ENCODE measurements around the gene OBSCN.

DNA sequence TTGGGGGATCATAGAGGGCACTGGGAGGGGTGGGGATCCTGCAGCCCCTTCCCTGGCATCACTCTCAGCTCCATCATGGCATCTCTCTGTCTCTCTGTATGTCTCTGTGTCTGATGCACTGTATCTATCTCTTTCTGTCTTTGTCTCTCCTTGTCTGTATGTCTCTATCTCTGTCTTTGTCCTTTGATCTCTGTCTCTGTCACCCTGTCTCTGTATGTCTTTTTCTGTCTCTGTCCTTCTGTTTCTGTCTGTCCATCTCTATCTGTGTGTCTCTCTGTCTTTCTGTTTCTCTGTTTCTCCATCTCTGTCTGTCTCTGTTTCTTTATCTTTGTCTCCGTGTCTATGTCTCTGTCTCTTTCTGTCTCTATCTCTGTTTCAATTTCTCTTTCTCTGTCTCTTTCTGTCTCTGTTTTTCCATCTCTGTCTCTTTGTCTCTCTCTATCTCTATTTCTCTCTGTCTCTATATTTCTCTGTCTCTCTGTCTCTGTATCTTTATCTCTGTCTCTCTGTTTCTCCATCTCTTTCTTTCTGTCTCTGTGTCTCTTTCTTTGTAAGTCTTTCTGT is 142.4 kb downstream of the OBSCN start:
- TF ChIP-seq POLR2AphosphoS5 (IDR thresholded peaks at IDR 0.05; ENCODE audit: low read depth, low read length), result no peak
- TF ChIP-seq TAF1 (IDR thresholded peaks at IDR 0.05; ENCODE audit: borderline replicate concordance, insufficient read depth, low read length), result no peak
- no peak for TF ChIP-seq SIN3A (IDR thresholded peaks at IDR 0.05; ENCODE audit: borderline replicate concordance, insufficient read depth, low read length)
- TF ChIP-seq, protein P1, sequence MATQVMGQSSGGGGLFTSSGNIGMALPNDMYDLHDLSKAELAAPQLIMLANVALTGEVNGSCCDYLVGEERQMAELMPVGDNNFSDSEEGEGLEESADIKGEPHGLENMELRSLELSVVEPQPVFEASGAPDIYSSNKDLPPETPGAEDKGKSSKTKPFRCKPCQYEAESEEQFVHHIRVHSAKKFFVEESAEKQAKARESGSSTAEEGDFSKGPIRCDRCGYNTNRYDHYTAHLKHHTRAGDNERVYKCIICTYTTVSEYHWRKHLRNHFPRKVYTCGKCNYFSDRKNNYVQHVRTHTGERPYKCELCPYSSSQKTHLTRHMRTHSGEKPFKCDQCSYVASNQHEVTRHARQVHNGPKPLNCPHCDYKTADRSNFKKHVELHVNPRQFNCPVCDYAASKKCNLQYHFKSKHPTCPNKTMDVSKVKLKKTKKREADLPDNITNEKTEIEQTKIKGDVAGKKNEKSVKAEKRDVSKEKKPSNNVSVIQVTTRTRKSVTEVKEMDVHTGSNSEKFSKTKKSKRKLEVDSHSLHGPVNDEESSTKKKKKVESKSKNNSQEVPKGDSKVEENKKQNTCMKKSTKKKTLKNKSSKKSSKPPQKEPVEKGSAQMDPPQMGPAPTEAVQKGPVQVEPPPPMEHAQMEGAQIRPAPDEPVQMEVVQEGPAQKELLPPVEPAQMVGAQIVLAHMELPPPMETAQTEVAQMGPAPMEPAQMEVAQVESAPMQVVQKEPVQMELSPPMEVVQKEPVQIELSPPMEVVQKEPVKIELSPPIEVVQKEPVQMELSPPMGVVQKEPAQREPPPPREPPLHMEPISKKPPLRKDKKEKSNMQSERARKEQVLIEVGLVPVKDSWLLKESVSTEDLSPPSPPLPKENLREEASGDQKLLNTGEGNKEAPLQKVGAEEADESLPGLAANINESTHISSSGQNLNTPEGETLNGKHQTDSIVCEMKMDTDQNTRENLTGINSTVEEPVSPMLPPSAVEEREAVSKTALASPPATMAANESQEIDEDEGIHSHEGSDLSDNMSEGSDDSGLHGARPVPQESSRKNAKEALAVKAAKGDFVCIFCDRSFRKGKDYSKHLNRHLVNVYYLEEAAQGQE (IDR thresholded peaks at IDR 0.05; ENCODE audit: insufficient read depth in 1 of 2, low read depth in 2 of 2, low read length in 2 of 2), result no peak
